DOHH2 (cell line): ENCODE results near the gene DDX18.

Source experiments
- H3F3A ChIP-seq: fragments of 200-600 bp; sonication (generic), shearing (Covaris generic); 2 replicates; pipeline ENCODE4 v1.6.0; 2016; ENCODE audit warnings: antibody characterized with exemption, mild to moderate bottlenecking; ENCODE audit not compliant: control insufficient read depth, insufficient read depth
- H3K27ac ChIP-seq: fragments of 200-600 bp; sonication (generic); 2 replicates; pipeline ENCODE4 v1.5.1; 2014; ENCODE audit warnings: low read depth, mild to moderate bottlenecking, low read length, moderate library complexity
- H3K27me3 ChIP-seq: fragments of 200-600 bp; sonication (generic); 2 replicates; pipeline ENCODE4 v1.6.1; 2014; ENCODE audit warnings: mild to moderate bottlenecking, low read length, mixed read lengths; ENCODE audit not compliant: control insufficient read depth
- H3K36me3 ChIP-seq: fragments of 200-600 bp; sonication (generic); 2 replicates; pipeline ENCODE4 v1.6.1; 2014; ENCODE audit warnings: mild to moderate bottlenecking, low read length, moderate library complexity, mixed read lengths; ENCODE audit not compliant: control insufficient read depth
- H3K4me1 ChIP-seq: fragments of 200-600 bp; sonication (generic); 2 replicates; pipeline ENCODE4 v1.6.1; 2014; ENCODE audit warnings: mild to moderate bottlenecking, low read length, mixed read lengths; ENCODE audit not compliant: control insufficient read depth
- H3K4me2 ChIP-seq: fragments of 200-600 bp; sonication (generic); 2 replicates; pipeline ENCODE4 v1.6.0; 2014; ENCODE audit warnings: mild to moderate bottlenecking, low read length, moderate library complexity
- H3K4me3 ChIP-seq: fragments of 200-600 bp; sonication (generic); 2 replicates; pipeline ENCODE4 v1.5.1; 2014; ENCODE audit warnings: mild to moderate bottlenecking, low read length, mixed read lengths
- H3K79me2 ChIP-seq: fragments of 200-600 bp; sonication (generic); 2 replicates; pipeline ENCODE4 v1.6.1; 2014; ENCODE audit warnings: mild to moderate bottlenecking, low read length, mixed read lengths; ENCODE audit not compliant: control insufficient read depth
- H3K9me2 ChIP-seq: fragments of 200-600 bp; sonication (generic); replicated peaks from 2 replicates; pipeline ENCODE4 v1.6.1; 2014; ENCODE audit warnings: mild to moderate bottlenecking, low read length, mixed read lengths; ENCODE audit not compliant: control insufficient read depth
- H3K9me3 ChIP-seq: fragments of 200-600 bp; sonication (generic); 2 replicates; pipeline ENCODE4 v1.6.1; 2014; ENCODE audit warnings: antibody characterized with exemption, low read length, mixed read lengths; ENCODE audit not compliant: control insufficient read depth, insufficient read depth
- H4K20me1 ChIP-seq: fragments of 200-600 bp; sonication (generic); 2 replicates; pipeline ENCODE4 v1.6.0; 2014; ENCODE audit warnings: low read depth, mild to moderate bottlenecking, antibody characterized with exemption, low read length, moderate library complexity; ENCODE audit not compliant: control insufficient read depth, insufficient read depth
- CTCF ChIP-seq: fragments of 200-600 bp; sonication (generic); IDR thresholded peaks from one replicate; pipeline ENCODE4 v1.5.1; 2014; ENCODE audit warnings: antibody characterized with exemption, mild to moderate bottlenecking, low read depth, low read length; ENCODE audit not compliant: poor library complexity, severe bottlenecking
- EZH2phosphoT487 ChIP-seq: fragments of 200-600 bp; sonication (generic); IDR thresholded peaks from 2 replicates; pipeline ENCODE4 v1.6.1; 2017; ENCODE audit warnings: borderline replicate concordance, mild to moderate bottlenecking, antibody characterized with exemption, low read length, moderate library complexity, mixed read lengths

DDX18 gene

GRCh38 chr2:117854610-117855009 is 40.1 kb downstream of the DDX18 start:
- Histone ChIP-seq H3K27me3 (peaks cover 32% of the 10 kb centered on the region), H3F3A (no peaks in the 10 kb centered on the region), H3K9me3 (no peaks in the 10 kb centered on the region), H3K79me2 (no peaks in the 10 kb centered on the region), H3K4me2 (no peak overlapping the region), H3K4me3 (no peak overlapping the region), H3K27ac (no peak overlapping the region), H3K4me1 (no peaks in the 10 kb centered on the region), H4K20me1 (no peaks in the 10 kb centered on the region), H3K36me3 (no peaks in the 10 kb centered on the region), H3K9me2 (no peaks in the 10 kb centered on the region)
- TF ChIP-seq EZH2phosphoT487 (no peak), CTCF (no peak)

GRCh38 chr2:117855886-117856285 is 41.4 kb downstream of the DDX18 start:
- Histone ChIP-seq H3K4me3 (no peak overlapping the region), H3K4me1 (no peaks in the 10 kb centered on the region), H3K27me3 (peaks cover 21% of the 10 kb centered on the region), H3F3A (no peaks in the 10 kb centered on the region), H3K4me2 (no peak overlapping the region), H4K20me1 (no peaks in the 10 kb centered on the region), H3K27ac (no peak overlapping the region), H3K36me3 (no peaks in the 10 kb centered on the region), H3K79me2 (no peaks in the 10 kb centered on the region), H3K9me2 (no peaks in the 10 kb centered on the region), H3K9me3 (no peaks in the 10 kb centered on the region)
- TF ChIP-seq EZH2phosphoT487 (no peak), CTCF (no peak)

DNA sequence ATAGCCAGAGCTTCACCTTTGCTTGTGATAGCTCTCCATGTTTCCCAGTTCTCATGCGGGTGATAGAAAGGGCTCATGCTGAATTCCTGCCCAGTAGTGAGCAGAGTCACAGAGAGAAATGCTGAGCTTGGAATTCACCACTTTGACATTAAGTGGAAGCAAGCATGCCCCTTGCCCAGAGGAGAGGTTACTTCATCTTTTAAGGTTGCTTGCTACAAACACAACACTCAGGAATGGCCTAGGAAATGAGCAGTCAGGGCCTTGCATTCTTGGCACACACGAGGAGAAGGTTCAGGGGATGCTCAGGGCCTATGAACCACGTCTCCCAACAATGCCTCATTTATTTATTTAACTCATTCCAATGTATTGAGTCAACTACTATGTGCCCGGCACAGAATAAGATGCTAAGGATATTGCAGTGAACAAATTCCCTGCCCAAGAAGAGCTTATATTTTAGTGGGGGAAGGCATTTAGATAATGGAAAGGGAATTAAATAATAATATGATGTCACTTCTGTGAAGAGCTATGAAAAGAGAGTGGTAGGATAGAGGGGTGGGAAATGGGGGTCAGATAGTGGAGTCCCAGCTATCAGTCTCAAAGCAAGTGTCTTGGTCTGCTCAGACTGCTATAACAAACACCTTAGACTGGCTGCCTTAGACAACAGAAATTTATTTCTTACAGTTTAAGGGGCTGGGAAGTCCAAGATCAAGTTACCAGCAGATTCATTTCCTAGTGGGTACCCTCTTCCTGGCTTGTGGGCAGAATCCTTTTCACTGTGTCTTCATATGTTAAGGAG is 42.1 kb downstream of the DDX18 start:
- Histone ChIP-seq H3K9me3 (no peaks in the 10 kb centered on the region), H3K27ac (no peak overlapping the region), H3K4me1 (no peaks in the 10 kb centered on the region), H3K4me3 (no peak overlapping the region), H3K4me2 (no peak overlapping the region), H3K9me2 (no peaks in the 10 kb centered on the region), H3F3A (no peaks in the 10 kb centered on the region), H3K27me3 (peaks cover 14% of the 10 kb centered on the region), H3K36me3 (no peaks in the 10 kb centered on the region), H4K20me1 (no peaks in the 10 kb centered on the region), H3K79me2 (no peaks in the 10 kb centered on the region)
- TF ChIP-seq EZH2phosphoT487 (no peak), CTCF (no peak)

GRCh38 chr2:117858336-117858735 is 43.8 kb downstream of the DDX18 start:
- Histone ChIP-seq H3K27me3 (peaks cover 6% of the 10 kb centered on the region), H3K9me3 (no peaks in the 10 kb centered on the region), H3K4me3 (no peak overlapping the region), H3K36me3 (no peaks in the 10 kb centered on the region), H3K4me2 (no peak overlapping the region), H3F3A (no peaks in the 10 kb centered on the region), H3K9me2 (no peaks in the 10 kb centered on the region), H3K27ac (no peak overlapping the region), H4K20me1 (no peaks in the 10 kb centered on the region), H3K79me2 (no peaks in the 10 kb centered on the region), H3K4me1 (no peaks in the 10 kb centered on the region)
- TF ChIP-seq CTCF (no peak), EZH2phosphoT487 (no peak)
